Neural cell (in vitro differentiated cells): Measurements from ENCODE around the gene DARS1. TPM values are rescaled to one million over a fixed set of nuclear protein-coding genes. Genes with fewer than 3 reads are reported as not detected.

ENCODE experiments used
- polyA plus RNA-seq: library from polyadenylated mRNA; depleted of rRNA; stranded (reverse); fragments of >200 nt; gene quantifications from 2 replicates; pipeline ENCODE4 v1.2.3, GENCODE V29; 2014

The DARS1 gene
- polyA plus RNA-seq, 1 donor from 2014 or later, result 37.9 TPM

Other genes with a start within 250 kb of the DARS1 start
- gene UBXN4, start 243.8 kb downstream of the DARS1 start, polyA plus RNA-seq, result 142 and 158 TPM in 2 replicates
- gene LCT, start 148.4 kb downstream of the DARS1 start, polyA plus RNA-seq, result not detected in 2 replicates
- 7.0 and 7.1 TPM in 2 replicates for gene MCM6, start 109.2 kb downstream of the DARS1 start, polyA plus RNA-seq
- 0.50 and 1.6 TPM in 2 replicates for gene CXCR4, start 132.5 kb upstream of the DARS1 start, polyA plus RNA-seq